AG04449 (cell line): Measurements from ENCODE around the gene RAI2.

Experiments used
- CTCF ChIA-PET: fragments of 350-600 bp; formaldehyde crosslinking; extraction: SDS; loops from one replicate; lab custom pipeline; 2021; ENCODE audit warnings: antibody characterized with exemption; lab: Yijun Ruan, JAX
- POLR2A ChIA-PET: fragments of 400-600, 350-600 bp; formaldehyde crosslinking; extraction: SDS; loops from one replicate; lab custom pipeline; 2020; ENCODE audit warnings: antibody characterized with exemption, inconsistent platforms; lab: Yijun Ruan, JAX
- DNase-seq: peaks from one replicate; pipeline ENCODE4 v3.0.0-alpha.2; 2010; ENCODE audit warnings: low read depth, low spot score
- H3K4me3 ChIP-seq: 2 replicates; pipeline ENCODE4 v1.5.1; 2011; ENCODE audit warnings: low read depth, mild to moderate bottlenecking, control low read depth, low read length
- CTCF ChIP-seq: IDR thresholded peaks from one replicate; pipeline ENCODE4 v1.5.1; 2011; ENCODE audit warnings: mild to moderate bottlenecking, moderate library complexity, low read length, control low read depth, inconsistent platforms; ENCODE audit not compliant: insufficient read depth; ENCODE audit errors: missing control alignments

RAI2 gene

GRCh38 chrX:17824980-17825379, 36.1 kb downstream of the RAI2 start:
- TF ChIP-seq CTCF, result no peak
- POLR2A ChIA-PET, result no interaction called here
- CTCF ChIA-PET, result no interaction called here
- DNase-seq, result no peak
- no peak overlapping the region for H3K4me3 ChIP-seq

GRCh38 chrX:17822351-17822750, 38.7 kb downstream of the RAI2 start:
- no peak overlapping the region for H3K4me3 ChIP-seq
- POLR2A ChIA-PET, result no interaction called here
- CTCF ChIA-PET, result no interaction called here
- DNase-seq, result no peak
- TF ChIP-seq CTCF, result no peak

- no peak overlapping the region for H3K4me3 ChIP-seq
- DNase-seq, result no peak
- ChIA-PET POLR2A (no interaction called here), CTCF (no interaction called here)
- TF ChIP-seq CTCF, result no peak
These were observed 41.0 kb downstream of the RAI2 start for GRCh38 chrX:17820100-17820499.

GRCh38 chrX:17818726-17819125, 42.4 kb downstream of the RAI2 start:
- ChIA-PET CTCF (no interaction called here), POLR2A (no interaction called here)
- H3K4me3 ChIP-seq, result no peak overlapping the region
- DNase-seq, result no peak
- no peak for TF ChIP-seq CTCF

- no peak for TF ChIP-seq CTCF
- ChIA-PET POLR2A (no interaction called here), CTCF (no interaction called here)
- H3K4me3 ChIP-seq, result no peak overlapping the region
- DNase-seq, result no peak
These were observed 43.8 kb downstream of the RAI2 start for GRCh38 chrX:17817251-17817650.

GRCh38 chrX:17814557-17814956, 46.5 kb downstream of the RAI2 start:
- no peak overlapping the region for H3K4me3 ChIP-seq
- DNase-seq, result no peak
- no peak for TF ChIP-seq CTCF
- ChIA-PET POLR2A (no interaction called here), CTCF (no interaction called here)
